PC-3 (cell line): ENCODE data around the gene GABARAP. TPM values are rescaled to one million over a fixed set of nuclear protein-coding genes. Genes with fewer than 3 reads are reported as not detected.

Experiments
- ATAC-seq: fragments of 200-7000 bp; cut with Tn5 transposase; 2 replicates; pipeline ENCODE4 v1.9.1; 2020; ENCODE audit warnings: mild to moderate bottlenecking, moderate library complexity
- BruUV-seq: library from RNA; stranded (reverse); fragments of 400-500 nt; replicated peaks from 2 replicates; lab custom pipeline; 2021; lab: Mats Ljungman, UMichigan
- CTCF ChIA-PET: fragments of 300-600 bp; sonication (Branson Sonifier 250); formaldehyde crosslinking; loops from one replicate; lab custom pipeline; 2022; ENCODE audit warnings: antibody characterized with exemption; lab: Charles Lee
- POLR2A ChIA-PET: fragments of 300-600 bp; sonication (Branson Sonifier 250); formaldehyde crosslinking; loops from one replicate; lab custom pipeline; 2022; ENCODE audit warnings: antibody characterized with exemption; ENCODE audit not compliant: unreplicated experiment; lab: Charles Lee
- DNase-seq: peaks from one replicate; pipeline ENCODE4 v3.0.0-alpha.2; 2015
- H2AFZ ChIP-seq: fragments of 300-600 bp; sonication (generic); 2 replicates; pipeline ENCODE4 v1.6.0; 2016; ENCODE audit warnings: antibody characterized with exemption, low read length
- H3F3A ChIP-seq: fragments of 300-600 bp; sonication (generic); one replicate; pipeline ENCODE4 v1.6.0; 2017; ENCODE audit warnings: antibody characterized with exemption, low read length, control low read depth, mild to moderate bottlenecking; ENCODE audit not compliant: unreplicated experiment
- H3K27ac ChIP-seq: fragments of 300-600 bp; sonication (generic); 2 replicates; pipeline ENCODE4 v1.5.1; 2016; ENCODE audit warnings: mild to moderate bottlenecking, low read length
- H3K27me3 ChIP-seq: fragments of 300-600 bp; sonication (generic); 2 replicates; pipeline ENCODE4 v1.6.1; 2016; ENCODE audit warnings: low read length, mixed read lengths
- H3K36me3 ChIP-seq: fragments of 300-600 bp; sonication (generic); 2 replicates; pipeline ENCODE4 v1.6.1; 2016; ENCODE audit warnings: low read depth, mixed run types, low read length, mixed read lengths
- H3K4me1 ChIP-seq: fragments of 300-600 bp; sonication (generic); 2 replicates; pipeline ENCODE4 v1.5.1; 2016; ENCODE audit warnings: low read length; ENCODE audit not compliant: insufficient read depth
- H3K4me2 ChIP-seq: fragments of 300-600 bp; sonication (generic); 2 replicates; pipeline ENCODE4 v1.6.0; 2016; ENCODE audit warnings: low read length
- H3K4me3 ChIP-seq: fragments of 300-600 bp; sonication (generic); 2 replicates; pipeline ENCODE4 v1.5.1; 2016; ENCODE audit warnings: mild to moderate bottlenecking, low read length, mixed read lengths
- H3K79me2 ChIP-seq: fragments of 300-600 bp; sonication (generic); 2 replicates; pipeline ENCODE4 v1.6.1; 2017; ENCODE audit warnings: low read length, mixed read lengths
- H3K9ac ChIP-seq: fragments of 300-600 bp; sonication (generic); 2 replicates; pipeline ENCODE4 v1.6.0; 2016; ENCODE audit warnings: mild to moderate bottlenecking, low read length
- H3K9me2 ChIP-seq: fragments of 300-600 bp; sonication (generic); replicated peaks from 2 replicates; pipeline ENCODE4 v1.6.1; 2016; ENCODE audit warnings: mixed run types, low read length, mixed read lengths
- H3K9me3 ChIP-seq: fragments of 300-600 bp; sonication (generic); 2 replicates; pipeline ENCODE4 v1.6.1; 2016; ENCODE audit warnings: low read length, mixed read lengths
- H4K20me1 ChIP-seq: fragments of 300-600 bp; sonication (generic); 2 replicates; pipeline ENCODE4 v1.6.1; 2016; ENCODE audit warnings: low read length, mixed read lengths
- CTCF ChIP-seq: fragments of 300-600 bp; sonication (generic); conservative IDR thresholded peaks from 2 replicates; pipeline ENCODE4 v1.5.1; 2017; ENCODE audit warnings: antibody characterized with exemption, low read depth, mild to moderate bottlenecking, low read length
- EZH2 ChIP-seq: fragments of 300-600 bp; sonication (generic); IDR thresholded peaks from one replicate; pipeline ENCODE4 v1.6.1; 2017; ENCODE audit warnings: antibody characterized with exemption, mild to moderate bottlenecking, low read length; ENCODE audit not compliant: unreplicated experiment
- EZH2phosphoT487 ChIP-seq: fragments of 300-600 bp; sonication (generic); IDR thresholded peaks from 2 replicates; pipeline ENCODE4 v1.6.1; 2018; ENCODE audit warnings: mild to moderate bottlenecking, antibody characterized with exemption, low read length, borderline replicate concordance
- intact Hi-C: fragments of 100-400 bp; cut with micrococcal nuclease; formaldehyde crosslinking; loops from 2 replicates; pipeline ENCODE4 v1.9.0; 2023
- total RNA-seq: library from RNA; depleted of rRNA; stranded (reverse); fragments of >200 nt; gene quantifications from 2 replicates; pipeline ENCODE4 v1.2.3, GENCODE V29; 2014

The GABARAP gene
- total RNA-seq, 1 experiment from 2014 or later: 103 TPM

- no peaks in the 10 kb centered on the region for H3K9me3 ChIP-seq
- H3K79me2 ChIP-seq: peaks cover 39% of the 10 kb centered on the region
- CTCF ChIA-PET: no interaction called here
- H3K9me2 ChIP-seq: no peaks in the 10 kb centered on the region
- no peak overlapping the region for H2AFZ ChIP-seq
- peak overlapping the region; percentile 65 for H3K4me3 ChIP-seq
- no peaks in the 10 kb centered on the region for H3F3A ChIP-seq
- H3K36me3 ChIP-seq: peaks cover 2% of the 10 kb centered on the region
- no peak for ATAC-seq
- BruUV-seq: TSS peak; percentile 13
- intact Hi-C loops: no loop called here
- TF ChIP-seq EZH2: no peak
- H3K27ac ChIP-seq: no peak overlapping the region
- H4K20me1 ChIP-seq: peaks cover 5% of the 10 kb centered on the region; the same call in 1 of the 2 replicates
- H3K4me2 ChIP-seq: peak overlapping the region; percentile 86
- H3K4me1 ChIP-seq: peaks cover 32% of the 10 kb centered on the region
- no peak for DNase-seq
- POLR2A ChIA-PET: no interaction called here
- no peaks in the 10 kb centered on the region for H3K27me3 ChIP-seq
- H3K9ac ChIP-seq: peak overlapping the region; percentile 48; the same call in 1 of the 2 replicates
Observed at GRCh38 chr17:7216242-7217112, 25.8 kb downstream of the GABARAP start.

GRCh38 chr17:7215652-7216180 lies 26.5 kb downstream of the GABARAP start:
- DNase-seq: no peak
- no peak for TF ChIP-seq CTCF
- TF ChIP-seq EZH2: no peak
- TF ChIP-seq EZH2phosphoT487: no peak
- no peaks in the 10 kb centered on the region for H3K9me3 ChIP-seq
- peak overlapping the region; percentile 86 for H3K4me2 ChIP-seq
- ChIA-PET POLR2A (no interaction called here), CTCF (interaction anchor here (0.7 kb wide), 1 partner anchor 180 kb away, joined by 4 read pairs; the partner anchor contains the start of gene SLC16A13)
- peaks cover 31% of the 10 kb centered on the region for H3K79me2 ChIP-seq
- no peak overlapping the region for H3K9ac ChIP-seq
- H4K20me1 ChIP-seq: no peaks in the 10 kb centered on the region
- H3K9me2 ChIP-seq: no peaks in the 10 kb centered on the region
- H3K36me3 ChIP-seq: no peaks in the 10 kb centered on the region
- no peaks in the 10 kb centered on the region for H3F3A ChIP-seq
- no TSS peak for BruUV-seq
- H3K27me3 ChIP-seq: no peaks in the 10 kb centered on the region
- H3K4me3 ChIP-seq: peak overlapping the region; percentile 65
- peaks cover 25% of the 10 kb centered on the region for H3K4me1 ChIP-seq
- intact Hi-C loops: no loop called here
- no peak overlapping the region for H2AFZ ChIP-seq
- ATAC-seq: no peak
- no peak overlapping the region for H3K27ac ChIP-seq

- no peak overlapping the region for H2AFZ ChIP-seq
- H3F3A ChIP-seq: no peaks in the 10 kb centered on the region
- H3K4me3 ChIP-seq: peak overlapping the region; percentile 63; the same call in 1 of the 2 replicates
- H3K4me1 ChIP-seq: peaks cover 23% of the 10 kb centered on the region
- ChIA-PET POLR2A (no interaction called here), CTCF (interaction anchor here (0.7 kb wide), 1 partner anchor 179 kb away, joined by 4 read pairs; the partner anchor contains the start of gene SLC16A13)
- BruUV-seq: no TSS peak
- intact Hi-C loops: no loop called here
- DNase-seq: peak; percentile 86
- no peaks in the 10 kb centered on the region for H3K27me3 ChIP-seq
- TF ChIP-seq EZH2 (no peak), CTCF (no peak), EZH2phosphoT487 (no peak)
- no peaks in the 10 kb centered on the region for H4K20me1 ChIP-seq
- H3K4me2 ChIP-seq: peak overlapping the region; percentile 82
- no peaks in the 10 kb centered on the region for H3K9me3 ChIP-seq
- peaks cover 29% of the 10 kb centered on the region for H3K79me2 ChIP-seq
- ATAC-seq: no peak
- no peak overlapping the region for H3K27ac ChIP-seq
- no peaks in the 10 kb centered on the region for H3K9me2 ChIP-seq
- H3K36me3 ChIP-seq: no peaks in the 10 kb centered on the region
- H3K9ac ChIP-seq: no peak overlapping the region
Observed at GRCh38 chr17:7215136-7215638, 27.1 kb downstream of the GABARAP start.
